B cell (primary cell): ENCODE results near the gene RRP15.

Experiments
- EZH2 ChIP-seq: IDR thresholded peaks from 2 replicates; pipeline ENCODE4 v1.6.1; 2012; ENCODE audit warnings: borderline replicate concordance, low read depth, mild to moderate bottlenecking, moderate library complexity, low read length; ENCODE audit not compliant: insufficient read depth, poor library complexity, severe bottlenecking
- TF ChIP-seq, protein P1 (sequence below): fragments of 200-600 bp; IDR thresholded peaks from one replicate; pipeline ENCODE4 v1.8.0; 2022; ENCODE audit warnings: antibody characterized with exemption, mild to moderate bottlenecking

DNA sequence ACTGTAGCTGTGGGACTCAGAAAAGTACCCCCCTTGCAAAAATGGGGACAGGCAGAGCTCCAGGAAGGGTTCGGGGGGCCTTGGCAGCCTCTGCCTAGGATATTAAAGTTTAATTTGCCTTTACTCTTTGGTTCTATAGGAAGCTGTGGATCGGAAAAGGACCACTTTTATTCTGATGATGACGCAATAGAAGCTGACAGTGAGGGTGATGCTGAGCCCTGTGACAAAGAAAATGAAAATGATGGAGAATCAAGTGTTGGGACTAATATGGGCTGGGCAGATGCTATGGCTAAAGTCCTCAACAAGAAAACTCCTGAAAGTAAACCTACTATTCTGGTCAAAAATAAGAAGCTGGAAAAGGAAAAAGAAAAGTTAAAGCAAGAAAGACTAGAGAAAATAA, 17.1 kb downstream of the RRP15 start:
- TF ChIP-seq, protein P1, sequence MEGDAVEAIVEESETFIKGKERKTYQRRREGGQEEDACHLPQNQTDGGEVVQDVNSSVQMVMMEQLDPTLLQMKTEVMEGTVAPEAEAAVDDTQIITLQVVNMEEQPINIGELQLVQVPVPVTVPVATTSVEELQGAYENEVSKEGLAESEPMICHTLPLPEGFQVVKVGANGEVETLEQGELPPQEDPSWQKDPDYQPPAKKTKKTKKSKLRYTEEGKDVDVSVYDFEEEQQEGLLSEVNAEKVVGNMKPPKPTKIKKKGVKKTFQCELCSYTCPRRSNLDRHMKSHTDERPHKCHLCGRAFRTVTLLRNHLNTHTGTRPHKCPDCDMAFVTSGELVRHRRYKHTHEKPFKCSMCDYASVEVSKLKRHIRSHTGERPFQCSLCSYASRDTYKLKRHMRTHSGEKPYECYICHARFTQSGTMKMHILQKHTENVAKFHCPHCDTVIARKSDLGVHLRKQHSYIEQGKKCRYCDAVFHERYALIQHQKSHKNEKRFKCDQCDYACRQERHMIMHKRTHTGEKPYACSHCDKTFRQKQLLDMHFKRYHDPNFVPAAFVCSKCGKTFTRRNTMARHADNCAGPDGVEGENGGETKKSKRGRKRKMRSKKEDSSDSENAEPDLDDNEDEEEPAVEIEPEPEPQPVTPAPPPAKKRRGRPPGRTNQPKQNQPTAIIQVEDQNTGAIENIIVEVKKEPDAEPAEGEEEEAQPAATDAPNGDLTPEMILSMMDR = no peak
- TF ChIP-seq EZH2 = no peak
